ENCODE data around the gene CA14. TPM values are rescaled to one million over a fixed set of nuclear protein-coding genes. Genes with fewer than 3 reads are reported as not detected.

The CA14 gene
- total and polyA plus RNA-seq, 2 of the 4 experiments (the other 2 are of a cell fraction), result not detected

DNA sequence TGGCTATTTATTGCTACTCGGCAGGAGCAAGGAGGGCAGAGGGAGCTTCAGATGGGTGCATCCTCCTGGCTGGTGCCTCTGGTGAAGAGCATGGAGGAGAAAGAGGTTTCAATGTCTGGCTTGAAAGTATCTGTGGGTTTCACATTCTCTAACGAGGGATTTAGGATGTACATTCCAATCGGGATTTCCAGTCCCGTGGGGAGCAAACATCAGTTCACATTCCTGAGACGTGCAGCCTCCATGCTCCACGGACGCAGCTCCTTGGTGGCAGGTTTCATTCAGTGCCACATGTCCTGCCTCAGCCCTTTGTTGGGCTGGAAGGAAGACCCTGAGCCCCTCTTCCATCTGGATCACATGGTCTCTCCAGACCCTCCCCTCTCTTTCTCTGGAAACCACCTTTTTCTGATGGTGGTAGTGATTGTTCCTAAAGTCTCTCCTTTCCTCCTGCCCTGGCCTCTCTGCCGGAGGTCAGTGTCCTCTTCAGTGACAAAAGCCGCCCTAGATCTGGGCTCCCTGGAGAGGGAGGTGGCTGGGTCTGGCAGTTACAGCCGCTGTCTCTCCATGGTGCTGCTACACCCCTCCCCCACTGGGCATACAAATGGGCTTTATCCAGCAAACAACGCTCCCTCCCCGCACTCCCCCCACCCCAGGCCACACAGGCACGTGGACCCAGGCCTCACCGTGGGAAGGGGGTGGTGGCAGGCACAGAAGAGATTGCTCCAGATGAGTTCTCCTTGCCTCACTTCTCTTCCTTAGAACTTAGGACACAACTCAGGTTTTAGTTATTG lies 826 bp upstream of the CA14 start:
- H3K27ac ChIP-seq (ENCODE audit: insufficient read depth, low read length), result no peak overlapping the region
- WGBS, 2 experiments (ENCODE audit: extremely low coverage in 2 of 2, insufficient read length in 1 of 2), result 5% methylated on average over 4 of the region's 14 CpGs; no CpG with 5 or more reads in 1 of the 2 experiments
- peak overlapping the region; percentile 31; the same call in 1 of the 2 replicates for H3K9ac ChIP-seq (ENCODE audit: low read depth, low read length)
- TF ChIP-seq RFX5 (IDR thresholded peaks at IDR 0.05; ENCODE audit: low read depth, low read length) (no peak), NFE2L2 (IDR thresholded peaks at IDR 0.05; ENCODE audit: low read depth, low read length) (no peak), SMC3 (IDR thresholded peaks at IDR 0.05; ENCODE audit: low read depth, low read length) (no peak), POLR2A (IDR thresholded peaks at IDR 0.05; ENCODE audit: low read depth, low read length) (no peak), FOS (IDR thresholded peaks at IDR 0.05; ENCODE audit: low read depth, low read length) (no peak), MAFK (IDR thresholded peaks at IDR 0.05; ENCODE audit: low read depth, low read length) (no peak), MAZ (IDR thresholded peaks at IDR 0.05; ENCODE audit: borderline replicate concordance, low read depth, low read length) (no peak), RCOR1 (IDR thresholded peaks at IDR 0.05; ENCODE audit: insufficient replicate concordance, low read length) (no peak), BHLHE40 (IDR thresholded peaks at IDR 0.05; ENCODE audit: low read depth, low read length) (no peak), CHD1 (IDR thresholded peaks at IDR 0.05; ENCODE audit: low read depth, low read length) (no peak), CEBPB (IDR thresholded peaks at IDR 0.05; ENCODE audit: low read depth, low read length) (no peak)
- TF ChIP-seq, protein P1, sequence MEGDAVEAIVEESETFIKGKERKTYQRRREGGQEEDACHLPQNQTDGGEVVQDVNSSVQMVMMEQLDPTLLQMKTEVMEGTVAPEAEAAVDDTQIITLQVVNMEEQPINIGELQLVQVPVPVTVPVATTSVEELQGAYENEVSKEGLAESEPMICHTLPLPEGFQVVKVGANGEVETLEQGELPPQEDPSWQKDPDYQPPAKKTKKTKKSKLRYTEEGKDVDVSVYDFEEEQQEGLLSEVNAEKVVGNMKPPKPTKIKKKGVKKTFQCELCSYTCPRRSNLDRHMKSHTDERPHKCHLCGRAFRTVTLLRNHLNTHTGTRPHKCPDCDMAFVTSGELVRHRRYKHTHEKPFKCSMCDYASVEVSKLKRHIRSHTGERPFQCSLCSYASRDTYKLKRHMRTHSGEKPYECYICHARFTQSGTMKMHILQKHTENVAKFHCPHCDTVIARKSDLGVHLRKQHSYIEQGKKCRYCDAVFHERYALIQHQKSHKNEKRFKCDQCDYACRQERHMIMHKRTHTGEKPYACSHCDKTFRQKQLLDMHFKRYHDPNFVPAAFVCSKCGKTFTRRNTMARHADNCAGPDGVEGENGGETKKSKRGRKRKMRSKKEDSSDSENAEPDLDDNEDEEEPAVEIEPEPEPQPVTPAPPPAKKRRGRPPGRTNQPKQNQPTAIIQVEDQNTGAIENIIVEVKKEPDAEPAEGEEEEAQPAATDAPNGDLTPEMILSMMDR (conservative IDR thresholded peaks at IDR 0.05; ENCODE audit: low read depth, low read length), result no peak
- TF ChIP-seq, protein P2, sequence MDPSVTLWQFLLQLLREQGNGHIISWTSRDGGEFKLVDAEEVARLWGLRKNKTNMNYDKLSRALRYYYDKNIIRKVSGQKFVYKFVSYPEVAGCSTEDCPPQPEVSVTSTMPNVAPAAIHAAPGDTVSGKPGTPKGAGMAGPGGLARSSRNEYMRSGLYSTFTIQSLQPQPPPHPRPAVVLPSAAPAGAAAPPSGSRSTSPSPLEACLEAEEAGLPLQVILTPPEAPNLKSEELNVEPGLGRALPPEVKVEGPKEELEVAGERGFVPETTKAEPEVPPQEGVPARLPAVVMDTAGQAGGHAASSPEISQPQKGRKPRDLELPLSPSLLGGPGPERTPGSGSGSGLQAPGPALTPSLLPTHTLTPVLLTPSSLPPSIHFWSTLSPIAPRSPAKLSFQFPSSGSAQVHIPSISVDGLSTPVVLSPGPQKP (IDR thresholded peaks at IDR 0.05; ENCODE audit: borderline replicate concordance, low read depth, low read length), result no peak
- TF ChIP-seq, protein P3, sequence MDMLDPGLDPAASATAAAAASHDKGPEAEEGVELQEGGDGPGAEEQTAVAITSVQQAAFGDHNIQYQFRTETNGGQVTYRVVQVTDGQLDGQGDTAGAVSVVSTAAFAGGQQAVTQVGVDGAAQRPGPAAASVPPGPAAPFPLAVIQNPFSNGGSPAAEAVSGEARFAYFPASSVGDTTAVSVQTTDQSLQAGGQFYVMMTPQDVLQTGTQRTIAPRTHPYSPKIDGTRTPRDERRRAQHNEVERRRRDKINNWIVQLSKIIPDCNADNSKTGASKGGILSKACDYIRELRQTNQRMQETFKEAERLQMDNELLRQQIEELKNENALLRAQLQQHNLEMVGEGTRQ (IDR thresholded peaks at IDR 0.05; ENCODE audit: low read depth, low read length), result no peak

More for the DNA sequence above, 826 bp upstream of the CA14 start:
- Histone ChIP-seq H3K56ac (ENCODE audit: extremely low read depth, insufficient read depth, low read length) (no peak overlapping the region), H2AK5ac (ENCODE audit: low read depth, low read length) (no peak overlapping the region), H3K18ac (ENCODE audit: low read depth, low read length) (no peak overlapping the region), H2AFZ (replicated peaks; ENCODE audit: low read length, poor library complexity) (peak overlapping the region; percentile 83), H2BK5ac (ENCODE audit: low read depth, low read length, poor library complexity, severe bottlenecking) (no peak overlapping the region), H2BK20ac (ENCODE audit: low read depth, low read length) (peak overlapping the region; percentile 41; the same call in 1 of the 2 replicates), H3K36me3 (ENCODE audit: control insufficient read depth, insufficient read depth, low read length) (no peaks in the 10 kb centered on the region), H3K27me3 (ENCODE audit: control insufficient read depth, insufficient read depth, low read length) (no peaks in the 10 kb centered on the region), H2AK9ac (replicated peaks; ENCODE audit: low read depth, low read length, poor library complexity) (peak overlapping the region; percentile 38), H4K5ac (ENCODE audit: low read depth, low read length) (peak overlapping the region; percentile 21; the same call in 1 of the 2 replicates), H4K20me1 (ENCODE audit: insufficient read depth, low read length) (no peaks in the 10 kb centered on the region), H2BK15ac (ENCODE audit: low read depth, low read length) (no peak overlapping the region; the same call in 2 of the 3 replicates), H4K91ac (ENCODE audit: insufficient read depth, low read depth, low read length) (no peak overlapping the region), H3K23ac (ENCODE audit: low read depth, low read length) (peak overlapping the region; percentile 60), H3K14ac (replicated peaks; ENCODE audit: low read depth, low read length) (peak overlapping the region; percentile 72), H3K4ac (ENCODE audit: low read depth, low read length) (peak overlapping the region; percentile 79), H3K9me1 (ENCODE audit: insufficient read depth, low read length) (peaks cover 3% of the 10 kb centered on the region; the same call in 1 of the 2 replicates), H4K8ac (ENCODE audit: low read depth in 2 of 2, low read length in 2 of 2) (peak overlapping the region in 1 of 2 experiments; percentile 84; a peak in 2 of 4 replicates), H3K4me2 (ENCODE audit: low read depth, low read length) (peak overlapping the region; percentile 64), H2BK120ac (ENCODE audit: low read depth, low read length) (peak overlapping the region; percentile 57), H3K4me3 (ENCODE audit: insufficient read depth, low read depth, low read length) (no peak overlapping the region), H3K4me1 (ENCODE audit: control insufficient read depth, insufficient read depth, low read length) (peaks cover 24% of the 10 kb centered on the region), H3K9me3 (ENCODE audit: control insufficient read depth, insufficient read depth, low read length) (no peaks in the 10 kb centered on the region), H3K79me1 (ENCODE audit: low read depth in 1 of 2, low read length in 2 of 2) (no peaks in the 10 kb centered on the region)
- no TSS peak for BruUV-seq (replicated peaks)
- dilution Hi-C loops (cut with HindIII; ENCODE audit: low sequenced_read_pairs, unreplicated experiment) (no loop called here), in situ Hi-C loops (cut with MboI; ENCODE audit: low sequenced_read_pairs) (no loop called here), intact Hi-C loops (cut with micrococcal nuclease) (loop anchor here (1.0 to 5.0 kb wide), 2 partner anchors 25 to 306 kb away; no protein-coding TSS in a partner anchor)
- ChIA-PET CTCF (interaction anchor here (0.5 to 2.2 kb wide), 11 partner anchors 12 to 314 kb away, joined by 3 to 31 read pairs (median 4); partner anchors contain the start of genes C1orf54, CIART and RPRD2), POLR2A (ENCODE audit: unreplicated experiment) (interaction anchor here (1.0 to 1.2 kb wide), 2 partner anchors 16 to 260 kb away, joined by 5 to 6 read pairs; partner anchors contain the start of genes C1orf54 and FALEC)
- peak; percentile 19 for ATAC-seq (ENCODE audit: low read depth)
- no peak for DNase-seq
